ENCODE results near the gene MARCHF10. TPM values are rescaled to one million over a fixed set of nuclear protein-coding genes. Genes with fewer than 3 reads are reported as not detected.
"Not testable (repeated sequence)": the region's sequence is repeated elsewhere in the genome, so short reads cannot be mapped to it uniquely, and the experiment has no call there.

The MARCHF10 gene
- polyA plus RNA-seq, 3 donors: 0.04 to 0.08 TPM; not detected in 1

DNA sequence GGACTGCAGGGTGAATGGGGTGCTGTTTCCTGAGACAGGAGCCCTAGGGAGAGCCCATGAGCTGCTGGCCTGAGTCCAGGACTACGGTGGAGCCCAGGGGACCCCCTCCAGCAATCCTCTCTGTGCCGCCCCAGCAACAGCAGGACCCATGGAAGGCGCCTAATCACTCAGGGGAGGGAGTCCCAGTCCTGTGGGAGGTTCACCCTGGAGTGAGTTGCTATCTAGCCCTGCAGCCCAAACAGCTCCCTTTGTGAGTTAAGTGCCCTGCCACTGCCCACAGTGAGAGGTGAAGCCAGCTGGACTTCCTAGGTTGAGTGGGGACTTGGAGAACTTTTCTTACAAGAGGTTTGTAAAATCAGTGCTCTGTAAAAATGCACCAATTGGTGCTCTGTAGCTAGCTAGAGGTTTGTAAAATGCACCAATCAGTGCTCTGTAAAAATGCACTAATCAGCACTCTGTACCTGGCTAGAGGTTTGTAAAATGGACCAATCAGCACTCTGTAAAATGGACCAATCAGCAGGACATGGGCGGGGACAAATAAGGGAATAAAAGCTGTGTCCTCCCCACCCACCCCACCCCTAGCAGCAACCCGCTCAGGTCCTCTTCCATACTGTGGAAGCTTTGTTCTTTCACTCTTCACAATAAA, 112.9 kb downstream of the MARCHF10 start:
- not testable (repeated sequence) for H3K27ac ChIP-seq (ENCODE audit: low read depth, low read length)
- 86 to 88% (median 86%) methylated on average over 5 of the region's 5 CpGs for WGBS, 3 donors

- 73 to 77% (median 76%) methylated on average over 19 of the region's 19 CpGs for WGBS, 3 donors
- no peak overlapping the region for H3K27ac ChIP-seq (ENCODE audit: low read depth, low read length)
These were observed 114.3 kb downstream of the MARCHF10 start for GRCh38 chr17:62693616-62694409.

GRCh38 chr17:62692721-62693431, 115.2 kb downstream of the MARCHF10 start:
- 65 to 84% (median 83%) methylated on average over 12 to 14 of the region's 14 CpGs for WGBS, 3 donors
- no peak overlapping the region for H3K27ac ChIP-seq (ENCODE audit: low read depth, low read length)

GRCh38 chr17:62692159-62692651, 115.9 kb downstream of the MARCHF10 start:
- H3K27ac ChIP-seq (ENCODE audit: low read depth, low read length): no peak overlapping the region
- 91 to 92% (median 92%) methylated on average over 20 of the region's 20 CpGs for WGBS, 3 donors

- 85 to 91% (median 91%) methylated on average over 8 of the region's 8 CpGs for WGBS, 3 donors
- not testable (repeated sequence) for H3K27ac ChIP-seq (ENCODE audit: low read depth, low read length)
These were observed 116.6 kb downstream of the MARCHF10 start for GRCh38 chr17:62691589-62691915.

DNA sequence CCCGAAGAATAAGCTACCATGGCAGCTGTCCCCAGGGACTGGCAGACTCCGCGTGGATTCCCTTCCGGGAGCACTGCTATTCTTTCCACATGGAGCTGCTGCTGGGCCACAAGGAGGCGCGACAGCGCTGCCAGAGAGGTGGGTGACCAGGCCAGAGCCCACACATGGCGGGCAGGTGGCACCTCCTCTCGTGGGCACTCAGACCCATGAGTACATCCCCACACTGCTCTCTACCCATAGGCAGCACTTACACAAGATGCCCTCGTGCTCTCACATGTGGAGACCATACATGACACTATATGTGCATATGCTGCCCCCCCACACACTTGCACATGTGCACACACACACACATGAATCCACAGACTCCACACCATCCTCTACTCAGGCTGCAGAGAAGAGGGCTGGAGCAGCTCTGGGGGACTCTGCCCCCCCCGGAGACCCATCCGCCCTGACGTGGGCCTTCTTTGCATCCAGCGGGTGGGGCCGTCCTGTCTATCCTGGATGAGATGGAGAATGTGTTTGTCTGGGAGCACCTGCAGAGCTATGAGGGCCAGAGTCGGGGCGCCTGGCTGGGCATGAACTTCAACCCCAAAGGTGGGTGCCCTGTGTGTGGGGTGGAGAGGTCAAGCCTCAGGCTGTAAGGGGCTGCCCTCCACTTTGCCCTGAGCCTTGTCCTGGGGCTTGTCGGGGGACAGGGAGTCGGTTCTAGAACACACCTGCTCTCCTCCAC, 117.8 kb downstream of the MARCHF10 start:
- H3K27ac ChIP-seq (ENCODE audit: low read depth, low read length): no peak overlapping the region
- 87 to 93% (median 91%) methylated on average over 19 of the region's 19 CpGs for WGBS, 3 donors

DNA sequence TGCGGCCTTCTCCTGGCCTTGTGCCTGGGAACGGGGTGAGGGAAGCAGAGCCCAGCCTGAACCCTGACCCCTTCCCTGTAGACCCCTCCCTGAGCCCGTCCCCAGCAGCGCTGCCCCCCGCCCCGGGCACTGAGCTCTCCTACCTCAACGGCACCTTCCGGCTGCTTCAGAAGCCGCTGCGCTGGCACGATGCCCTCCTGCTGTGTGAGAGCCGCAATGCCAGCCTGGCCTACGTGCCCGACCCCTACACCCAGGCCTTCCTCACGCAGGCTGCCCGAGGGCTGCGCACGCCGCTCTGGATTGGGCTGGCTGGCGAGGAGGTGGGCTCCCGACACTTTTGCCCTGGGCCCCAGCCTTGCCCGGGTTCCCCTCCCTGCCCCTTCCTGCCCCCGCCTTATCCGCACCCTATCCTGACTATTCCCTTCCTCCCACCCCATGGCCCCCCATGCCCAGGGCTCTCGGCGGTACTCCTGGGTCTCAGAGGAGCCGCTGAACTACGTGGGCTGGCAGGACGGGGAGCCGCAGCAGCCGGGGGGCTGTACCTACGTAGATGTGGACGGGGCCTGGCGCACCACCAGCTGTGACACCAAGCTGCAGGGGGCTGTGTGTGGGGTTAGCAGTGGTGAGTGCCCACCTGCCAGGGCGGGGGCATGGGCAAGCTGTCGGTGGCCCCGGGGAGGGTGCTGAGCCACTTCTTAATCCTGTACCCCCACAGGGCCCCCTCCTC, 118.5 kb downstream of the MARCHF10 start:
- 90 to 95% (median 91%) methylated on average over 34 to 37 of the region's 37 CpGs for WGBS, 3 donors
- no peak overlapping the region for H3K27ac ChIP-seq (ENCODE audit: low read depth, low read length)

- WGBS, 3 donors: 60 to 85% (median 77%) methylated on average over 9 to 11 of the region's 11 CpGs
- no peak overlapping the region for H3K27ac ChIP-seq (ENCODE audit: low read depth, low read length)
These were observed 119.5 kb downstream of the MARCHF10 start for GRCh38 chr17:62688398-62689160.

- WGBS, 3 donors: 81 to 94% (median 93%) methylated on average over 4 of the region's 4 CpGs
- no peak overlapping the region for H3K27ac ChIP-seq (ENCODE audit: low read depth, low read length)
These were observed 120.1 kb downstream of the MARCHF10 start for GRCh38 chr17:62687997-62688396.

GRCh38 chr17:62684179-62684578, 123.9 kb downstream of the MARCHF10 start:
- 84 to 94% (median 88%) methylated on average over 4 of the region's 4 CpGs for WGBS, 3 donors
- H3K27ac ChIP-seq (ENCODE audit: low read depth, low read length): no peak overlapping the region

GRCh38 chr17:62681939-62682381, 126.2 kb downstream of the MARCHF10 start:
- 92 to 94% (median 93%) methylated on average over 8 of the region's 8 CpGs for WGBS, 3 donors
- no peak overlapping the region for H3K27ac ChIP-seq (ENCODE audit: low read depth, low read length)

GRCh38 chr17:62681061-62681938, 126.8 kb downstream of the MARCHF10 start:
- no peak overlapping the region for H3K27ac ChIP-seq (ENCODE audit: low read depth, low read length)
- WGBS, 3 donors: 90 to 94% (median 91%) methylated on average over 17 of the region's 17 CpGs

DNA sequence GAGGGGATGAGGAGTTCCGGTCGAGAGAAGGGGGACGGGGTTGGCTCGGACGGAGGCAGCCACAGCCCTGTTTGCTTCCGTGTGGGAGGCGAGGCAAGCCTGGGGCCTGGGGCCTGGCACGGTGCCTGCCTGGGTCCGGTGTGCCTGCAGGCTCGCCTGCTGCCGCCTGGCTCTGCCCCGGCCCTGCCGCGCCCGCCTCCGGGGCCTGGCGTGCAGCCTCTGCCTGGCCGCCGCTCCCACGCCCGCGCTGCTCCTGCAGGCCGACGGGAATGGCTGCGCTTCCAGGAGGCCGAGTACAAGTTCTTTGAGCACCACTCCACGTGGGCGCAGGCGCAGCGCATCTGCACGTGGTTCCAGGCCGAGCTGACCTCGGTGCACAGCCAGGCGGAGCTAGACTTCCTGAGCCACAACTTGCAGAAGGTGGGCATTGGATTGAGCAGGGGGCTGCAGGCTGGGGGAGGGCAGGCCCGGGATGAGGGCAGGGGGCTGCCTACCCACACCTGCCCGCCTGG, 127.5 kb downstream of the MARCHF10 start:
- H3K27ac ChIP-seq (ENCODE audit: low read depth, low read length): no peak overlapping the region
- WGBS, 3 donors: 73 to 92% (median 87%) methylated on average over 28 to 36 of the region's 36 CpGs

- no peak overlapping the region for H3K27ac ChIP-seq (ENCODE audit: low read depth, low read length)
- 84 to 92% (median 92%) methylated on average over 33 to 37 of the region's 37 CpGs for WGBS, 3 donors
These were observed 128.2 kb downstream of the MARCHF10 start for GRCh38 chr17:62679866-62680377.

- H3K27ac ChIP-seq (ENCODE audit: low read depth, low read length): no peak overlapping the region
- 92 to 96% (median 94%) methylated on average over 10 of the region's 10 CpGs for WGBS, 3 donors
These were observed 129.7 kb downstream of the MARCHF10 start for GRCh38 chr17:62678214-62678919.

All from adipose tissue (tissue), 3 donors.